Spleen (tissue), 11 donors: ENCODE data around the gene FBXO31. TPM values are rescaled to one million over a fixed set of nuclear protein-coding genes. Genes with fewer than 3 reads are reported as not detected.
"Not testable (repeated sequence)": the region's sequence is repeated elsewhere in the genome, so short reads cannot be mapped to it uniquely, and the experiment has no call there.

Experiments
- DNase-seq: peaks from one replicate; pipeline ENCODE4 v3.0.0-alpha.2; 2020
- H3K27ac ChIP-seq, 8 donors: fragments of 200-600 bp; sonication (generic) in 7 of 8; 1 replicate in 4 of 8; 2 replicates in 4 of 8; pipeline versions ENCODE4 v1.5.0 to v1.8.0; 2016 to 2021; ENCODE audit warnings: inconsistent platforms in 4 of 8, mild to moderate bottlenecking in 4 of 8, moderate library complexity in 1 of 8
- H3K27me3 ChIP-seq, 7 donors: fragments of 200-600 bp; sonication (generic) in 6 of 7; replicated peaks in 1 of 7; 1 replicate in 4 of 7; 2 replicates in 3 of 7; pipeline versions ENCODE4 v1.5.0 to v1.8.0; 2016 to 2021; ENCODE audit warnings: inconsistent platforms in 3 of 7, mild to moderate bottlenecking in 1 of 7
- H3K36me3 ChIP-seq, 6 donors: fragments of 200-600 bp; sonication (generic) in 5 of 6; 1 replicate in 4 of 6; 2 replicates in 2 of 6; pipeline versions ENCODE4 v1.5.0 to v1.8.0; 2016 to 2021; ENCODE audit warnings: inconsistent platforms in 2 of 6
- H3K4me1 ChIP-seq, 6 donors: fragments of 200-600 bp; sonication (generic) in 5 of 6; 1 replicate in 3 of 6; 2 replicates in 3 of 6; pipeline versions ENCODE4 v1.5.0 to v1.8.0; 2016 to 2021; ENCODE audit warnings: inconsistent platforms in 3 of 6
- H3K4me3 ChIP-seq, 8 donors: fragments of 200-600 bp; sonication (generic) in 7 of 8; 1 replicate in 4 of 8; 2 replicates in 4 of 8; pipeline versions ENCODE4 v1.5.0 to v1.8.0; 2016 to 2021; ENCODE audit warnings: inconsistent platforms in 4 of 8, mild to moderate bottlenecking in 4 of 8, moderate library complexity in 2 of 8
- H3K9me3 ChIP-seq, 8 donors: fragments of 200-600 bp; sonication (generic) in 7 of 8; 1 replicate in 4 of 8; 2 replicates in 4 of 8; pipeline versions ENCODE4 v1.5.0 to v1.8.0; 2016 to 2021; ENCODE audit warnings: inconsistent platforms in 4 of 8
- POLR2A ChIP-seq, 3 donors: fragments of 450-650 bp; IDR thresholded peaks; one replicate each; pipeline ENCODE4 v1.5.1; 2017; ENCODE audit warnings: antibody characterized with exemption in 3 of 3, mild to moderate bottlenecking in 1 of 3
- POLR2AphosphoS5 ChIP-seq, 3 donors: sonication (generic); formaldehyde crosslinking; IDR thresholded peaks; one replicate each; pipeline ENCODE4 v1.5.1; 2017; ENCODE audit warnings: antibody characterized with exemption in 3 of 3
- WGBS, 5 donors: extraction: QIAGEN DNeasy Blood & Tissue Kit in 3 of 5; methylation state at CpG; one replicate each; pipeline versions ENCODE4 v1.1.5 to v1.1.7; 2013 to 2018; 5-methylcytosine and 5-hydroxymethylcytosine counted together
- intact Hi-C: fragments of 100-400 bp; cut with DNase I; formaldehyde crosslinking; loops from one replicate; pipeline ENCODE4 v1.15.0; 2023; ENCODE audit warnings: low total_unique reads
- polyA plus RNA-seq, 3 donors: library from polyadenylated mRNA; stranded (reverse); fragments of 200-250 nt; gene quantifications; one replicate each; pipeline ENCODE4 v1.2.1, GENCODE V29; 2013
- total RNA-seq, 7 donors: library from RNA; depleted of rRNA in 3 of 7; stranded (reverse); fragments of >200 nt in 3 of 7; fragmentation: NEBNext Ultra II Directional in 4 of 7; extraction: Animal tissue kit (Norgen Biotek cat#: 25700) in 4 of 7; gene quantifications; one replicate each; pipeline versions ENCODE4 v1.1.0 to v1.2.1, GENCODE V29; 2016 to 2021
- TF ChIP-seq, protein P1 (sequence below), 11 experiments: fragments of 200-600 bp in 7 of 11; fragments of 450-650 bp in 4 of 11; sonication (generic) in 4 of 11; IDR thresholded peaks in 8 of 11; conservative IDR thresholded peaks in 3 of 11; 1 replicate in 7 of 11; 2 replicates in 4 of 11; pipeline versions ENCODE4 v1.4.0 to v1.8.0; 2016 to 2021; ENCODE audit warnings: antibody characterized with exemption in 11 of 11, inconsistent platforms in 4 of 11, mild to moderate bottlenecking in 1 of 11
- donor health status: healthy with polysubstance abuse.
- donor health status: DM: no; HTN: no; CAD: no; lungs with moderate emphysema.
- donor health status: DM: no; HTN: no; CAD: no.
- donor health status: Bipolar disorder and iron deficiency.
- donor health status: healthy.
- donor health status: DM: no; HTN: no; CAD: no.
- donor health status: DM: yes; HTN: yes; CAD: no.

The FBXO31 gene
- total and polyA plus RNA-seq, 10 donors: 7.9 to 30.6 (median 26.7) TPM

DNA sequence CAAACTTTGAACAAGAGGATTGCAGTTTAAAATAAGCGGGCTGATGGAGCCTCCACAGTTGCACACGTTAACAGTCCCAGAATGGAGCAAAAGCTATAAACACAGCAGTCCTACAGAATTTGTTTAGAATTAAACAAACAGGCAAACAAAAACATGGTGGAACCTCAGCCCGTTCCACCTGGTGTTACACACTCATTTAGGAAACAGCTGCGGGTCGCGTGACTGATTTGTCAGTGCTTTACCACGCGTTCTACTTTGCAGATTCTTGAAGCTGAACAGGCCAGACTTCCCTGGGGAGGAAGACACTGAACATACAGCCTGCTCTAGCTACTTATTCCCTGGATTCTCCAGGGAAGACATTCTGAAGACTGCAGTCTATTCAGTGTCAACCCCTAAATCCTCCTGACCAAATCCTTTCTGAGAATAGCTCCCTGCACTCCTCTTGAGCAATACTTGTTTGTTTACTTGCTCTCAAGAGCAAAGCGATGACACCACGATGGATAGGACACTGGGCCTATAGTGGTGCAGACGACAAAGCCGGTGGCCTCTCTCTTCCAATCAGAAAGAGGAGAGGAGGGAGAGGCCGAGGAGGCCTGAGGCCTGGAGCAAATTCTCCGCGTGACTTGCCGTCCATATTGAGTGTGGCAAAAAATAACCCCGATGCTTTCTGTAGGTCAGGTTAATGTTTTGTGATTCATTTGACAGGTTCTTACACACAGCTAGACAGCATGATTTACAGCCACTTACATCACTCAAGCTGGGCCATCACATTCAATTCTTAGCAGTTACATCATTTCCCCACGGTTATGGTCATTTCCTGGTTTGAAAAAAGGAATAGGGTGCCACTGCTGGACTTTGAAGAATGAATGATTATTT, 4.6 kb upstream of the FBXO31 start:
- no peaks in the 10 kb centered on the region for H3K36me3 ChIP-seq
- H3K27me3 ChIP-seq: no peaks in the 10 kb centered on the region
- H3K27ac ChIP-seq: peak overlapping the region; percentile 75 to 95 (median 90)
- no peaks in the 10 kb centered on the region for H3K9me3 ChIP-seq
- TF ChIP-seq, protein P1, sequence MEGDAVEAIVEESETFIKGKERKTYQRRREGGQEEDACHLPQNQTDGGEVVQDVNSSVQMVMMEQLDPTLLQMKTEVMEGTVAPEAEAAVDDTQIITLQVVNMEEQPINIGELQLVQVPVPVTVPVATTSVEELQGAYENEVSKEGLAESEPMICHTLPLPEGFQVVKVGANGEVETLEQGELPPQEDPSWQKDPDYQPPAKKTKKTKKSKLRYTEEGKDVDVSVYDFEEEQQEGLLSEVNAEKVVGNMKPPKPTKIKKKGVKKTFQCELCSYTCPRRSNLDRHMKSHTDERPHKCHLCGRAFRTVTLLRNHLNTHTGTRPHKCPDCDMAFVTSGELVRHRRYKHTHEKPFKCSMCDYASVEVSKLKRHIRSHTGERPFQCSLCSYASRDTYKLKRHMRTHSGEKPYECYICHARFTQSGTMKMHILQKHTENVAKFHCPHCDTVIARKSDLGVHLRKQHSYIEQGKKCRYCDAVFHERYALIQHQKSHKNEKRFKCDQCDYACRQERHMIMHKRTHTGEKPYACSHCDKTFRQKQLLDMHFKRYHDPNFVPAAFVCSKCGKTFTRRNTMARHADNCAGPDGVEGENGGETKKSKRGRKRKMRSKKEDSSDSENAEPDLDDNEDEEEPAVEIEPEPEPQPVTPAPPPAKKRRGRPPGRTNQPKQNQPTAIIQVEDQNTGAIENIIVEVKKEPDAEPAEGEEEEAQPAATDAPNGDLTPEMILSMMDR (IDR thresholded peaks at IDR 0.05 in 8 of 11, conservative IDR thresholded peaks at IDR 0.05 in 3 of 11): no peak
- TF ChIP-seq POLR2A (IDR thresholded peaks at IDR 0.05) (peak in 2 of 3 donors; percentile 6 to 64), POLR2AphosphoS5 (IDR thresholded peaks at IDR 0.05) (peak; percentile 53 to 97 (median 83))
- intact Hi-C loops: loop anchor here (10.0 kb wide), 1 partner anchor 377 kb away; the partner anchor contains the start of gene KLHDC4
- H3K4me3 ChIP-seq: peak overlapping the region in 4 of 8 donors; percentile 2 to 57 (median 11)
- WGBS, 5 donors: 9 to 11% (median 9%) methylated on average over 18 of the region's 18 CpGs
- peak; percentile 94 for DNase-seq
- peaks cover 9 to 74% (median 51%) of the 10 kb centered on the region in 6 donors for H3K4me1 ChIP-seq

DNA sequence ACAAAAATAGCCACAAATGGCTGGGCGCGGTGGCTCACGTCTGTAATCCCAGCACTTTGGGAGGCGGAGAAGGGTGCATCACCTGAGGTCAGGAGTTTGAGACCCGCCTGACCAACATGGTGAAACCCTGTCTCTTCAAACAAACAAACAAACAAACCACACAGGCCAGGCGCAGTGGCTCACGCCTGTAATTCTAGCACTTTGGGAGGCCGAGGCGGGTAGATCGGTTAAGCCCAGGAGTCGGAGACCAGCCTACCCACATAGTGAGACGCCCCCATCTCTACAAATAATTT, 1.2 kb upstream of the FBXO31 start:
- intact Hi-C loops: loop anchor here (5.0 to 10.0 kb wide), 2 partner anchors 68 to 380 kb away; partner anchors contain the start of genes C16orf95 and KLHDC4
- peak overlapping the region in 7 of 8 donors; percentile 78 to 94 (median 80) for H3K4me3 ChIP-seq
- not testable (repeated sequence) for H3K27me3 ChIP-seq, H3K9me3 ChIP-seq, H3K36me3 ChIP-seq, DNase-seq
- peak overlapping the region; percentile 75 to 93 (median 92) for H3K27ac ChIP-seq
- 83 to 95% (median 90%) methylated on average over 12 of the region's 12 CpGs for WGBS, 5 donors
- H3K4me1 ChIP-seq: peaks cover 18 to 91% (median 70%) of the 10 kb centered on the region in 6 donors

DNA sequence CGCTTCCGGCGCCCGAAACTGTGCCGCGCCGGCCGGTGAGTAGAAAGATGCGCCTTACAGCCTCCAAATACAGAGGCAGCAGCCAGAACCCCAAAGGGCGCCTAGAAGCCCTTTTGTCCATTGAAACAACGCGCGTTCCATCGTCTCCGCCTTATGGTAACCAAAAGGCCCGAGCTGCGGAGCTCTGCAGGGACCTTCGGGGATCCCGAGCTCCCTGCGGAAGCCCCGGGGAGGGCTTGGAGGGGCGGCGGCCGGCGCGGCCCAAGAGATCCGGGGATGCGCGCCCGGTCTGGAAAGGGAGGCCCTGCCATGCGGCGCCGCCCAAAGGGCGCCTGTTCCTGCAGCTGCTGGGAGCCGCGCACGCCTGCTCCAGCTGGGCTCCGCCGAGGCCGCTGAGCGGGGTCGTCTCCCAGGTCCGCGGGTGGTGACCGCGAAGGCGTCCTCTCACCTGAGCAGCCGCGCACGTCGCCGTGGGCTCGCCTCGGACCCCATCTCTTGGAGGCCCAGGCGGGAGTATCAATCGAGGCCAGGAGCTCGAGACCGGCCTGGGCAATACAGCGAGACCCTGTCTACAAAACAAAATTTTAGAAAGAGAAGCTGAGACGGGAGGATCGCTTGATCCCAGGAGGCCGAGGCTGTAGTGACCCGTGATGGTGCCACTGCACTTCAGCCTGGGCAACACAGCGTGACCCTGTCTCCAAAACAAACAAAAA, 742 bp upstream of the FBXO31 start:
- peak; percentile 92 for DNase-seq
- H3K36me3 ChIP-seq: no peaks in the 10 kb centered on the region
- no peaks in the 10 kb centered on the region for H3K9me3 ChIP-seq
- TF ChIP-seq POLR2A (IDR thresholded peaks at IDR 0.05): no peak
- TF ChIP-seq POLR2AphosphoS5 (IDR thresholded peaks at IDR 0.05): no peak
- TF ChIP-seq, protein P1 (IDR thresholded peaks at IDR 0.05 in 8 of 11, conservative IDR thresholded peaks at IDR 0.05 in 3 of 11): no peak
- no peaks in the 10 kb centered on the region for H3K27me3 ChIP-seq
- H3K27ac ChIP-seq: peak overlapping the region; percentile 75 to 93 (median 92)
- 6 to 14% (median 8%) methylated on average over 26 to 64 of the region's 64 CpGs for WGBS, 5 donors
- H3K4me3 ChIP-seq: peak overlapping the region; percentile 63 to 94 (median 80)
- intact Hi-C loops: loop anchor here (5.0 to 10.0 kb wide), 2 partner anchors 67 to 380 kb away; partner anchors contain the start of genes C16orf95 and KLHDC4
- peaks cover 18 to 92% (median 74%) of the 10 kb centered on the region in 6 donors for H3K4me1 ChIP-seq

DNA sequence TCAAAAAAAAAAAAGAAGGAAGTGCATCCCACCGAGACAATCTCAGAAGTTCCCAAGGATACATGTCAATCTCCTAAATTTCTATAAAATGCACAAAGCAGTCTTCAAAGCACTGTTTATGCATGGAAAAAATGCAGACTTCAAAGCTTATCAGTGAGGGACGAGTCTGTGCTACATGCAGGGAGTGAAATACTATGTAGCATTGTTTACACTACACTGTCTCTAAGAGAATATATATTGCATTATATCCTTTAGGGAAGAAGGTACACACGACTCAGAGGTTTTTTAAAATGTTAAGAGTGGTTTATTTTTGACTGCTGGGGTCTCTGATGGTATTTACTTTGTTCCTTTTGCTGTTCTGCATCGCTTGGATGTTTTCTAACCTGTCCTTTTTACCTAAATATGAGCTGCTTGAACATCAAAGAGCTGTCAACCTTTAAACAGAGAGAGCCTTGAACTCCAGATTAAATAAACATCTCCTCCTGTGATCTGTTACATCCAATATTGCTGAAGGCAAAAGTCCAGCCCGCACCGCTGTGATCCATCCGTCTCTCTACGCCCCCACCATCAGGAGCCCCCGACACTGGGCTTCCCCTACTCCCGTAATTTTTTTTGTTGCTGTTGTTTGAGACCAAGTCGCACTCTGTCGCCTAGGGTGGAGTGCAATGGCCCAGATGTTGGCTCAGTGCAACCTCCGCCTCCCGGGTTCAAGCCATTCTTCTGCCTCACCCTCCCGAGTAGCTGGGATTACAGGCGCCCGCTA, 1.4 kb downstream of the FBXO31 start:
- H3K27me3 ChIP-seq: no peaks in the 10 kb centered on the region
- no peak for DNase-seq
- peak overlapping the region; percentile 63 to 94 (median 80) for H3K4me3 ChIP-seq
- peak overlapping the region in 7 of 8 donors; percentile 90 to 93 (median 92) for H3K27ac ChIP-seq
- peaks cover 18 to 76% (median 58%) of the 10 kb centered on the region in 6 donors for H3K4me1 ChIP-seq
- intact Hi-C loops: loop anchor here (5.0 to 10.0 kb wide), 2 partner anchors 65 to 383 kb away; partner anchors contain the start of genes C16orf95 and KLHDC4
- no peaks in the 10 kb centered on the region for H3K9me3 ChIP-seq
- peaks cover 0 to 3% (median 0%) of the 10 kb centered on the region in 6 donors for H3K36me3 ChIP-seq
- WGBS, 5 donors: 33 to 60% (median 47%) methylated on average over 17 of the region's 17 CpGs
- TF ChIP-seq POLR2AphosphoS5 (IDR thresholded peaks at IDR 0.05) (no peak), POLR2A (IDR thresholded peaks at IDR 0.05) (no peak)
- TF ChIP-seq, protein P1 (IDR thresholded peaks at IDR 0.05 in 8 of 11, conservative IDR thresholded peaks at IDR 0.05 in 3 of 11): no peak
